ENCODE results near the gene CRYBA4. TPM values are rescaled to one million over a fixed set of nuclear protein-coding genes. Genes with fewer than 3 reads are reported as not detected.

The CRYBA4 gene
- total RNA-seq, 1 experiment from 2014 or later = not detected

- H3K4me2 ChIP-seq = no peak overlapping the region
These were observed 45.6 kb upstream of the CRYBA4 start for GRCh38 chr22:26576026-26576680.

GRCh38 chr22:26577081-26577480 is 44.7 kb upstream of the CRYBA4 start:
- no peaks in the 10 kb centered on the region for H3K4me1 ChIP-seq (replicated peaks; ENCODE audit: insufficient read depth)
- intact Hi-C loops (cut with micrococcal nuclease; ENCODE audit: unreplicated experiment) = no loop called here
- no peak overlapping the region for H2AFZ ChIP-seq
- no peak overlapping the region for H3K4me2 ChIP-seq
- ChIA-PET CTCF (no interaction called here), POLR2A (ENCODE audit: unreplicated experiment) (no interaction called here)
- no peaks in the 10 kb centered on the region for H3K36me3 ChIP-seq (ENCODE audit: low read depth)
- no peak for DNase-seq
- H3K9me3 ChIP-seq (ENCODE audit: insufficient read depth, low read depth) = no peaks in the 10 kb centered on the region
- no peak overlapping the region for H3K4me3 ChIP-seq
- no peak for TF ChIP-seq CTCF (conservative IDR thresholded peaks at IDR 0.05)
- BruUV-seq (replicated peaks) = no TSS peak
- H4K20me1 ChIP-seq (ENCODE audit: insufficient read depth) = no peaks in the 10 kb centered on the region
- H3F3A ChIP-seq (ENCODE audit: insufficient read depth, low read depth) = no peaks in the 10 kb centered on the region
- no peaks in the 10 kb centered on the region for H3K27me3 ChIP-seq (ENCODE audit: insufficient read depth, low read depth)
- no peak overlapping the region for H3K27ac ChIP-seq
- no peaks in the 10 kb centered on the region for H3K79me2 ChIP-seq (ENCODE audit: low read depth)
- no peaks in the 10 kb centered on the region for H3K9me2 ChIP-seq (ENCODE audit: insufficient read depth)

More at GRCh38 chr22:26576026-26576680, 45.6 kb upstream of the CRYBA4 start:
- no peaks in the 10 kb centered on the region for H4K20me1 ChIP-seq (ENCODE audit: insufficient read depth)
- no peaks in the 10 kb centered on the region for H3K9me2 ChIP-seq (ENCODE audit: insufficient read depth)
- ChIA-PET POLR2A (ENCODE audit: unreplicated experiment) (no interaction called here), CTCF (no interaction called here)
- intact Hi-C loops (cut with micrococcal nuclease; ENCODE audit: unreplicated experiment) = no loop called here
- no peaks in the 10 kb centered on the region for H3K4me1 ChIP-seq (replicated peaks; ENCODE audit: insufficient read depth)
- H2AFZ ChIP-seq = no peak overlapping the region
- no TSS peak for BruUV-seq (replicated peaks)
- no peak for DNase-seq
- H3K79me2 ChIP-seq (ENCODE audit: low read depth) = no peaks in the 10 kb centered on the region
- H3K27me3 ChIP-seq (ENCODE audit: insufficient read depth, low read depth) = no peaks in the 10 kb centered on the region
- no peak overlapping the region for H3K27ac ChIP-seq
- no peak overlapping the region for H3K4me3 ChIP-seq
- H3K9me3 ChIP-seq (ENCODE audit: insufficient read depth, low read depth) = no peaks in the 10 kb centered on the region
- no peaks in the 10 kb centered on the region for H3F3A ChIP-seq (ENCODE audit: insufficient read depth, low read depth)
- TF ChIP-seq EZH2 (IDR thresholded peaks at IDR 0.05; ENCODE audit: low read depth) (no peak), CTCF (conservative IDR thresholded peaks at IDR 0.05) (no peak)
- H3K36me3 ChIP-seq (ENCODE audit: low read depth) = no peaks in the 10 kb centered on the region

- CTCF ChIA-PET = no interaction called here
- POLR2A ChIA-PET (ENCODE audit: unreplicated experiment) = no interaction called here
- no peaks in the 10 kb centered on the region for H3K4me1 ChIP-seq (replicated peaks; ENCODE audit: insufficient read depth)
- no peak overlapping the region for H3K4me2 ChIP-seq
- H3K27me3 ChIP-seq (ENCODE audit: insufficient read depth, low read depth) = no peaks in the 10 kb centered on the region
- TF ChIP-seq EZH2 (IDR thresholded peaks at IDR 0.05; ENCODE audit: low read depth) = no peak
- no peak for TF ChIP-seq CTCF (conservative IDR thresholded peaks at IDR 0.05)
- DNase-seq = no peak
- no peaks in the 10 kb centered on the region for H3K79me2 ChIP-seq (ENCODE audit: low read depth)
- H3K4me3 ChIP-seq = no peak overlapping the region
- no peaks in the 10 kb centered on the region for H3K9me2 ChIP-seq (ENCODE audit: insufficient read depth)
- H3F3A ChIP-seq (ENCODE audit: insufficient read depth, low read depth) = no peaks in the 10 kb centered on the region
- H3K36me3 ChIP-seq (ENCODE audit: low read depth) = no peaks in the 10 kb centered on the region
- H3K9me3 ChIP-seq (ENCODE audit: insufficient read depth, low read depth) = no peaks in the 10 kb centered on the region
- no TSS peak for BruUV-seq (replicated peaks)
- no peak overlapping the region for H3K27ac ChIP-seq
- intact Hi-C loops (cut with micrococcal nuclease; ENCODE audit: unreplicated experiment) = no loop called here
- H4K20me1 ChIP-seq (ENCODE audit: insufficient read depth) = no peaks in the 10 kb centered on the region
- no peak overlapping the region for H2AFZ ChIP-seq
These were observed 42.4 kb upstream of the CRYBA4 start for GRCh38 chr22:26579331-26579886.

All from PC-9 (cell line).